ENCODE data around the gene DNAJC7.

- TF ChIP-seq EZH2 (IDR thresholded peaks at IDR 0.05; ENCODE audit: borderline replicate concordance): no peak
- no peak for TF ChIP-seq CTCF (IDR thresholded peaks at IDR 0.05; ENCODE audit: poor library complexity)
- TF ChIP-seq EZH2phosphoT487 (IDR thresholded peaks at IDR 0.05; ENCODE audit: low read depth, severe bottlenecking, unreplicated experiment): no peak
These were observed 12.1 kb downstream of the DNAJC7 start for GRCh38 chr17:42005166-42005565.

Data from hepatocyte (in vitro differentiated cells).